GM18520 (cell line): ENCODE data around the gene ZCWPW2.

Source experiments
- ATAC-seq: cut with Tn5 transposase; IDR thresholded peaks from one replicate; pipeline ENCODE4 v1.9.1; 2021; ENCODE audit not compliant: unreplicated experiment

ZCWPW2 gene

DNA sequence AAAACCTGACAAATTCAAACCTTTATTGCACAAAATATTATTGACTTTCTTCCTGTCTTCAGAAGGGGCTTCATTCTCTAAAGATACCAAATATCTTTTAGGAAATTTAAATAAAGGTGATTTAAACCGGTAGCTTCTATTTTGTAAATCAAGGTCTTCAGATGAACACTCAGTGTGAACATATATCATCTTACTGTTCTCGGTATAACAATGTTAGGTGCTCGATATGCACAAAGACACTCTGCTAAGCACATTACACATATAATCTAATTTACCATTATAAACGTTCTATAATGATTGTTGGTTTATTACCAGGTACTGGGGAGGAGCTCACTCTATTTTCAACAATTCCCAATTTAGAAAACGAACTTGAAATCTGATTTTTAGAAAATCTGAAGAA lies 225.5 kb downstream of the ZCWPW2 start:
- ATAC-seq, result no peak

DNA sequence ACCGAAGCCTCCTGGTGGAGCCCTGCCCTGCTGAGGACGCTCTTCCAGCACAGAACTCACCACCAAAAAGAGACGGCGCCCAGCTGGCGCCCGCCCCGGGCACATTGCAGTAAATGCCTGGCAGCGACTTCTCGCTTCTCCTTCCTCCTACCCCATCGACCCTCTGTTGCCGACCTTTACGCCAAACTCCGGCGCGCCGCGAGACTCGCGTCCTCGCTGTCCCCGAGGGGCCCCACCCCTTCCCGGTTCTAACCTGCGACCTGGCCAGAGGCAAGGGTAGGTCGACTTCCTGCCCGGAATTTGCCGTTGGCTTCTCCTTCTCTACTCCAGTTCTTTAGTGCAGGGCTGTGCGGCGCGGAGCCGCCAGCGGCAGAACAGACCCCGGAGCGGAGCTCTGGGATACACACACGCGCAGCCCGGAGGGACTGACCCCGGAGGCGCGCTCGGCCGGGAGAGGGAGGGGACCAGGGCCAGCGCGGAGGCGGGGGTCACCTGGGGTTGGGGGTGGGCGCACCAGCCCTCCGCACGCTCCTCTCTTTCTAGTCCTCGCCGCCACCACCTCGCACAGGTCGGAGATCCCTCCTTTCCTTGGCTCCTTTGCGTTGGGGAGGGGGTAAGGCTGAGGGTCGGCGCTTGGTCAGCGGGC lies 226.7 kb downstream of the ZCWPW2 start:
- ATAC-seq, result no peak
